ENCODE data around the gene STXBP5.

The STXBP5 gene

GRCh38 chr6:147204060-147204785 lies at the start of gene STXBP5:
TSS of gene STXBP5 (plus strand) at chr6:147204417. CDS start at chr6:147204533, 116 bp downstream.
- DNase-seq (ENCODE audit: low spot score), result no peak
- in situ Hi-C loops (cut with MboI; ENCODE audit: low pct_unique_long_range_greater_than_20kb, low sequenced_read_pairs, unreplicated experiment), result no loop called here
- TF ChIP-seq, protein P1, sequence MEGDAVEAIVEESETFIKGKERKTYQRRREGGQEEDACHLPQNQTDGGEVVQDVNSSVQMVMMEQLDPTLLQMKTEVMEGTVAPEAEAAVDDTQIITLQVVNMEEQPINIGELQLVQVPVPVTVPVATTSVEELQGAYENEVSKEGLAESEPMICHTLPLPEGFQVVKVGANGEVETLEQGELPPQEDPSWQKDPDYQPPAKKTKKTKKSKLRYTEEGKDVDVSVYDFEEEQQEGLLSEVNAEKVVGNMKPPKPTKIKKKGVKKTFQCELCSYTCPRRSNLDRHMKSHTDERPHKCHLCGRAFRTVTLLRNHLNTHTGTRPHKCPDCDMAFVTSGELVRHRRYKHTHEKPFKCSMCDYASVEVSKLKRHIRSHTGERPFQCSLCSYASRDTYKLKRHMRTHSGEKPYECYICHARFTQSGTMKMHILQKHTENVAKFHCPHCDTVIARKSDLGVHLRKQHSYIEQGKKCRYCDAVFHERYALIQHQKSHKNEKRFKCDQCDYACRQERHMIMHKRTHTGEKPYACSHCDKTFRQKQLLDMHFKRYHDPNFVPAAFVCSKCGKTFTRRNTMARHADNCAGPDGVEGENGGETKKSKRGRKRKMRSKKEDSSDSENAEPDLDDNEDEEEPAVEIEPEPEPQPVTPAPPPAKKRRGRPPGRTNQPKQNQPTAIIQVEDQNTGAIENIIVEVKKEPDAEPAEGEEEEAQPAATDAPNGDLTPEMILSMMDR (IDR thresholded peaks at IDR 0.05; ENCODE audit: extremely low read depth, insufficient read depth, missing control alignments), result no peak

- no peak for DNase-seq (ENCODE audit: low spot score)
- in situ Hi-C loops (cut with MboI; ENCODE audit: low pct_unique_long_range_greater_than_20kb, low sequenced_read_pairs, unreplicated experiment), result no loop called here
- TF ChIP-seq, protein P1 (IDR thresholded peaks at IDR 0.05; ENCODE audit: extremely low read depth, insufficient read depth, missing control alignments), result no peak
Measured at GRCh38 chr6:147154454-147154853, 49.8 kb upstream of the STXBP5 start.

DNA sequence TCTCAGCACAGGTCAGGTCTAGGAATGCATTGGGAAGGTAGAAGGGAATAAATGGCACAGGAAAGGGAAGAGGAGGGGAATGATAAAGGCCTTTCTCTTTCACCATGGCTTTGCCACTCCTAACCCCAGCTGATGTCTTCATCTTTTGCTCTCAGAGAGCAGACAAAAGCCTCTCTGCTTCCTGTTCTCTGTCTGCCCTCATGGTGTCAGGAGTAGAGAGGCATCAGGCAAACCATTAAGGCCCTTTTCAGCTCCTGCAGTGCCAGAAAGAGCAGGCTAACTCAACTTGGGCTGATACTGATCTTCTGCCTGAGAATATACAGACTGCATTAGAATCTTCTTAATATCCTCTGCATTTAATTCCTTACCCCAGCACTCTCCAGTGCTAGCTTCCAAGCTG lies 48.0 kb upstream of the STXBP5 start:
- in situ Hi-C loops (cut with MboI; ENCODE audit: low pct_unique_long_range_greater_than_20kb, low sequenced_read_pairs, unreplicated experiment), result no loop called here
- TF ChIP-seq, protein P1 (IDR thresholded peaks at IDR 0.05; ENCODE audit: extremely low read depth, insufficient read depth, missing control alignments), result no peak
- DNase-seq (ENCODE audit: low spot score), result no peak

DNA sequence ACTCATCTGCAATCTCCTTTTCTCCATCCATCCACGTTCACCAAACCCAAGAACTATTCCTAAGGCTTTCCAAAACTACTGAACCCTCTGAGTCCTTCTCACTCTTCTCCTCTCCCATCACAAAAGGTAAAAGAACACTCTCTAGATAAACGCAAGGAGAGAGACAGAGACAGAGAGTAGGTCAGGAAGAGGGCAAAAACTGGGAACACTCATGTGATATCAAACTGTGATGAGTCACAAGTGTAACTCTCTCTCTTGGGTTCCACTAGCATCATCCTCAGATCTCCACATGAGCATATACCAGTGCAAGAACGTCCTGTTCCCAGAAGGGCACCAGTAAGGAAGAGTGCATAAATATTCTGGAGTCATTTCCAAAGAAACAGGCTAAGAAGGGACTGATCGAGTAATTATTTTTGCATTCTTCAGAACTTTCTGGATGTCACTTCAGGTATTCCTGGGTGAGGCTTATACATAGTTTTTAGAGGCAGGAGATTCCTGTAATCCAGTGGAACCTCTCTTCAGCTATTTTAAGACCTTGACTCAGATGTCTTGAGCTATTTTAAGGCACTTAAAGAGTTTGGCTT lies 47.3 kb upstream of the STXBP5 start:
- TF ChIP-seq, protein P1 (IDR thresholded peaks at IDR 0.05; ENCODE audit: extremely low read depth, insufficient read depth, missing control alignments), result no peak
- in situ Hi-C loops (cut with MboI; ENCODE audit: low pct_unique_long_range_greater_than_20kb, low sequenced_read_pairs, unreplicated experiment), result no loop called here
- DNase-seq (ENCODE audit: low spot score), result no peak

- no peak for DNase-seq (ENCODE audit: low spot score)
- in situ Hi-C loops (cut with MboI; ENCODE audit: low pct_unique_long_range_greater_than_20kb, low sequenced_read_pairs, unreplicated experiment), result no loop called here
- TF ChIP-seq, protein P1 (IDR thresholded peaks at IDR 0.05; ENCODE audit: extremely low read depth, insufficient read depth, missing control alignments), result no peak
Measured at GRCh38 chr6:147157930-147158329, 46.3 kb upstream of the STXBP5 start.

- TF ChIP-seq, protein P1 (IDR thresholded peaks at IDR 0.05; ENCODE audit: extremely low read depth, insufficient read depth, missing control alignments), result no peak
- no peak for DNase-seq (ENCODE audit: low spot score)
- in situ Hi-C loops (cut with MboI; ENCODE audit: low pct_unique_long_range_greater_than_20kb, low sequenced_read_pairs, unreplicated experiment), result no loop called here
Measured at GRCh38 chr6:147158881-147159280, 45.3 kb upstream of the STXBP5 start.
